DMS153 treated with DMSO at 0.1 percent for 48 hours (cell line): ENCODE results near the gene DGKQ.
"Not testable (repeated sequence)": the region's sequence is repeated elsewhere in the genome, so short reads cannot be mapped to it uniquely, and the experiment has no call there.

Experiments used
- DNase-seq: peaks from one replicate; lab custom pipeline; 2025; ENCODE audit not compliant: unreplicated experiment; lab: John Stamatoyannopoulos, UW

The DGKQ gene

GRCh38 chr4:978957-979701 lies 5.8 kb upstream of the DGKQ start:
- DNase-seq: no peak

GRCh38 chr4:976016-976415 lies 2.6 kb upstream of the DGKQ start:
- not testable (repeated sequence) for DNase-seq

- no peak for DNase-seq
Observed at GRCh38 chr4:974668-975067, 1.3 kb upstream of the DGKQ start.

- DNase-seq: no peak
Observed at GRCh38 chr4:972651-973424, 531 bp downstream of the DGKQ start.

GRCh38 chr4:971666-972500 lies 1.5 kb downstream of the DGKQ start:
- no peak for DNase-seq

- DNase-seq: no peak
Observed at GRCh38 chr4:970854-971520, 2.4 kb downstream of the DGKQ start.

- DNase-seq: no peak
Observed at GRCh38 chr4:970046-970745, 3.2 kb downstream of the DGKQ start.

GRCh38 chr4:968621-969394 lies 4.6 kb downstream of the DGKQ start:
- no peak for DNase-seq

GRCh38 chr4:968221-968620 lies 5.1 kb downstream of the DGKQ start:
- no peak for DNase-seq

- DNase-seq: no peak
Observed at GRCh38 chr4:967113-968104, 6.0 kb downstream of the DGKQ start.

- DNase-seq: no peak
Observed at GRCh38 chr4:966266-967112, 6.9 kb downstream of the DGKQ start.

- DNase-seq: no peak
Observed at GRCh38 chr4:965766-966134, 7.6 kb downstream of the DGKQ start.

GRCh38 chr4:965048-965765 lies 8.2 kb downstream of the DGKQ start:
- no peak for DNase-seq

GRCh38 chr4:964346-965025 lies 8.9 kb downstream of the DGKQ start:
- no peak for DNase-seq

- DNase-seq: no peak
Observed at GRCh38 chr4:963276-964225, 9.8 kb downstream of the DGKQ start.
